Stomach (tissue), 9 donors: ENCODE results near the gene ZC3H12C. TPM values are rescaled to one million over a fixed set of nuclear protein-coding genes. Genes with fewer than 3 reads are reported as not detected.

Experiments
- DNase-seq, 2 donors: peaks; one replicate each; pipeline versions ENCODE4 v3.0.0 to v3.0.0-alpha.2; 2013 to 2019
- H3K27ac ChIP-seq, 5 donors: fragments of 200-600 bp in 4 of 5; sonication (generic) in 4 of 5; one replicate each; pipeline ENCODE4 v1.5.1; 2013 to 2019; ENCODE audit warnings: mild to moderate bottlenecking in 1 of 5, moderate library complexity in 1 of 5
- H3K27me3 ChIP-seq, 3 donors: fragments of 200-600 bp; sonication (generic); one replicate each; pipeline ENCODE4 v1.5.1; 2017 to 2019; ENCODE audit warnings: mixed run types in 1 of 3
- H3K36me3 ChIP-seq, 4 donors: fragments of 200-600 bp; sonication (generic); 1 replicate in 3 of 4; 2 replicates in 1 of 4; pipeline ENCODE4 v1.5.1; 2016 to 2019
- H3K4me1 ChIP-seq, 4 donors: fragments of 200-600 bp; sonication (generic); one replicate each; pipeline ENCODE4 v1.5.1; 2016 to 2019
- H3K4me3 ChIP-seq, 4 donors: fragments of 200-600 bp; sonication (generic) in 3 of 4; one replicate each; pipeline ENCODE4 v1.5.1; 2016 to 2019; ENCODE audit warnings: mild to moderate bottlenecking in 1 of 4
- H3K9me3 ChIP-seq, 4 donors: fragments of 200-600 bp; sonication (generic); one replicate each; pipeline ENCODE4 v1.5.1; 2016 to 2019
- EP300 ChIP-seq: sonication (generic); formaldehyde crosslinking; IDR thresholded peaks from one replicate; pipeline ENCODE4 v1.6.1; 2017; ENCODE audit warnings: antibody characterized with exemption
- POLR2A ChIP-seq, 4 donors: fragments of 450-650 bp; IDR thresholded peaks; one replicate each; pipeline ENCODE4 v1.6.1; 2016; ENCODE audit warnings: antibody characterized with exemption in 4 of 4, control low read depth in 2 of 4, mild to moderate bottlenecking in 1 of 4, moderate library complexity in 1 of 4
- POLR2AphosphoS5 ChIP-seq, 3 donors: sonication (generic); formaldehyde crosslinking; IDR thresholded peaks; one replicate each; pipeline ENCODE4 v1.6.1; 2016; ENCODE audit warnings: antibody characterized with exemption in 3 of 3
- WGBS, 5 donors: extraction: QIAGEN DNeasy Blood & Tissue Kit in 3 of 5; methylation state at CpG; one replicate each; pipeline versions ENCODE4 v1.1.5 to v1.1.7; 2013 to 2018; 5-methylcytosine and 5-hydroxymethylcytosine counted together
- intact Hi-C: fragments of 100-400 bp; cut with DNase I; formaldehyde crosslinking; loops from one replicate; pipeline ENCODE4 v1.15.1; 2023; ENCODE audit warnings: low total_unique reads
- polyA plus RNA-seq, 3 donors: library from polyadenylated mRNA; stranded (reverse); fragments of 200-250 nt; gene quantifications; one replicate each; pipeline ENCODE4 v1.2.3, GENCODE V29; 2013
- total RNA-seq, 5 donors: library from RNA; depleted of rRNA; stranded (reverse); fragments of >200 nt; gene quantifications; one replicate each; pipeline versions ENCODE4 v1.1.0 to v1.2.3, GENCODE V29; 2014 to 2016
- TF ChIP-seq, protein P1 (sequence below), 7 experiments: fragments of 450-650 bp in 4 of 7; fragments of 200-600 bp in 3 of 7; sonication (generic) in 3 of 7; IDR thresholded peaks; one replicate each; pipeline ENCODE4 v1.5.1; 2016 to 2019; ENCODE audit warnings: antibody characterized with exemption in 7 of 7, control low read depth in 2 of 7, mild to moderate bottlenecking in 1 of 7
- donor health status: healthy with polysubstance abuse.
- donor health status: Bipolar disorder and iron deficiency.
- donor health status: healthy.

ZC3H12C gene
- total and polyA plus RNA-seq, 8 donors: 1.3 to 23.2 (median 8.3) TPM

DNA sequence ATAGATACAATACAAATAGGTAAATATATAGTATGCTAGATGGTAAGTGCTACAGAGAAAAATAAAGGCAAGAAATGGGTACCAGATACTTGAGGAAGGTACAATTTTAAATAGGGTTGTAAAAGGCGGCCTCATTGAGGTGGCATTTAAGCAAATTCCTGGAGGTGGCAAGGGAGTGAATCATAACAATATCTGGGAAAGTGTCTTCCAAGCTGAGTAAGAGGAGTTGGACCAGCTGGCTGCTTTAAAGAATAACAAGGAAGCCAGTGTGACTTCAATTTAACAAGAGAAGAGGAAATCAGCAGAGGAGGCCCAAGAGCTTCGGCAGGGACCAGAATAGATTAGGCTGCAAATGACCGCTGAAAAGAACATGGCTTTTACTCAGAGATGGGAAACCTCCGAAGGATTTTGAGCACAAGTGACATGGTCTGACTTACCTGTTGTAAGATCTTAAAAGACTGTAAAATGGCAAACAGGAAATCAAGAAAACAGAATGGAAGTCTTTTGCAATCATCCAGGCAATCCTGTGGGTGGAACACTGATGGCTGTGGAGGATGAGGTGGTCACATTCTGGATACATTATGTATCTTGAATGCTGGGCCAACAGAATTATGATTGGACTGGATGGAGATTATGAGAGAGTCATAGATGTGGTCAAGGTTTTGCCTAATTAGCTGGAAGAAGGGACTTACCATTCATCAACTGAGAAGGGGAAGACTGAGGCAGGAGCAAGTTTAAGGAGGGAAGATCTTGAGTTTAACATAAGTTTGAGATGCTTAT is 126.0 kb downstream of the ZC3H12C start:
- 93 to 98% (median 96%) methylated on average over 4 of the region's 4 CpGs for WGBS, 5 donors
- TF ChIP-seq EP300 (no peak), POLR2AphosphoS5 (IDR thresholded peaks at IDR 0.05) (no peak), POLR2A (IDR thresholded peaks at IDR 0.05) (no peak)
- TF ChIP-seq, protein P1, sequence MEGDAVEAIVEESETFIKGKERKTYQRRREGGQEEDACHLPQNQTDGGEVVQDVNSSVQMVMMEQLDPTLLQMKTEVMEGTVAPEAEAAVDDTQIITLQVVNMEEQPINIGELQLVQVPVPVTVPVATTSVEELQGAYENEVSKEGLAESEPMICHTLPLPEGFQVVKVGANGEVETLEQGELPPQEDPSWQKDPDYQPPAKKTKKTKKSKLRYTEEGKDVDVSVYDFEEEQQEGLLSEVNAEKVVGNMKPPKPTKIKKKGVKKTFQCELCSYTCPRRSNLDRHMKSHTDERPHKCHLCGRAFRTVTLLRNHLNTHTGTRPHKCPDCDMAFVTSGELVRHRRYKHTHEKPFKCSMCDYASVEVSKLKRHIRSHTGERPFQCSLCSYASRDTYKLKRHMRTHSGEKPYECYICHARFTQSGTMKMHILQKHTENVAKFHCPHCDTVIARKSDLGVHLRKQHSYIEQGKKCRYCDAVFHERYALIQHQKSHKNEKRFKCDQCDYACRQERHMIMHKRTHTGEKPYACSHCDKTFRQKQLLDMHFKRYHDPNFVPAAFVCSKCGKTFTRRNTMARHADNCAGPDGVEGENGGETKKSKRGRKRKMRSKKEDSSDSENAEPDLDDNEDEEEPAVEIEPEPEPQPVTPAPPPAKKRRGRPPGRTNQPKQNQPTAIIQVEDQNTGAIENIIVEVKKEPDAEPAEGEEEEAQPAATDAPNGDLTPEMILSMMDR (IDR thresholded peaks at IDR 0.05): no peak
- Histone ChIP-seq H3K36me3 (peaks cover 0 to 12% (median 6%) of the 10 kb centered on the region in 4 donors), H3K9me3 (no peaks in the 10 kb centered on the region), H3K27ac (no peak overlapping the region), H3K4me1 (no peaks in the 10 kb centered on the region), H3K27me3 (no peaks in the 10 kb centered on the region), H3K4me3 (no peak overlapping the region)
- intact Hi-C loops: no loop called here
- no peak for DNase-seq

Other genes with a start within 250 kb of the ZC3H12C start
- 100 to 1,000 TPM in 1 of 5 donors, 10 to 100 TPM in 4; 49.4 to 426 (median 65.3) TPM for gene RDX, start 203.2 kb downstream of the ZC3H12C start, total RNA-seq
- gene RDX, start 203.2 kb downstream of the ZC3H12C start, polyA plus RNA-seq: 10 to 100 TPM; 18.1 to 25.1 (median 22.8) TPM